WTC11 (cell line): ENCODE results near the gene ATP8B4.

Source experiments
- CREB1 ChIP-seq: sonication (generic); formaldehyde crosslinking; IDR thresholded peaks from 2 replicates; pipeline ENCODE4 v1.8.0; 2023; ENCODE audit warnings: mild to moderate bottlenecking, missing genetic modification reagents
- TF ChIP-seq, protein P1 (sequence below): fragments of 200-600 bp; IDR thresholded peaks from 2 replicates; pipeline ENCODE4 v1.8.0; 2022; ENCODE audit warnings: antibody characterized with exemption
- TF ChIP-seq, protein P2 (sequence below): sonication (generic); formaldehyde crosslinking; conservative IDR thresholded peaks from 2 replicates; pipeline ENCODE4 v1.8.1; 2022; ENCODE audit warnings: mild to moderate bottlenecking, missing genetic modification reagents
- TF ChIP-seq, protein P3 (sequence below): sonication (generic); formaldehyde crosslinking; IDR thresholded peaks from 2 replicates; pipeline ENCODE4 v1.8.1; 2022; ENCODE audit warnings: mild to moderate bottlenecking, missing genetic modification reagents, moderate library complexity, borderline replicate concordance

DNA sequence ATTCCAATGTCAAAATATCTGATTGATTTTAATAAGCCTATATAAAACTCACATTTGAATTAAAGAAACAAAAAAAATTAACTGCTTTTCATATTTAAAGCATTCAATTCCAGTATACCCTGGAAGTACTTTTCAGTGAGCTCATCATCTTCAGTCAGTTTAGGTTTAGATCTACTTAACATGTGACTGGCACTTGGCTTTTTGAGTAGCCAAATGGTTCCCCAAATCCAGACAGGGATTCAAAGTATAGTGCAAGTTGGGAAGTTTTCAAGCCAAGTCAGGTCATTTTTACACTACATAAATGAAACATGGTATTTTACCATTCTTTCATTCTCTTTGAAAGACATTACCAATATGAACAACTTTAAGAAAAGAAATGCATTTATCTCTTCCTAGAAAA, 57.5 kb downstream of the ATP8B4 start:
- TF ChIP-seq, protein P1, sequence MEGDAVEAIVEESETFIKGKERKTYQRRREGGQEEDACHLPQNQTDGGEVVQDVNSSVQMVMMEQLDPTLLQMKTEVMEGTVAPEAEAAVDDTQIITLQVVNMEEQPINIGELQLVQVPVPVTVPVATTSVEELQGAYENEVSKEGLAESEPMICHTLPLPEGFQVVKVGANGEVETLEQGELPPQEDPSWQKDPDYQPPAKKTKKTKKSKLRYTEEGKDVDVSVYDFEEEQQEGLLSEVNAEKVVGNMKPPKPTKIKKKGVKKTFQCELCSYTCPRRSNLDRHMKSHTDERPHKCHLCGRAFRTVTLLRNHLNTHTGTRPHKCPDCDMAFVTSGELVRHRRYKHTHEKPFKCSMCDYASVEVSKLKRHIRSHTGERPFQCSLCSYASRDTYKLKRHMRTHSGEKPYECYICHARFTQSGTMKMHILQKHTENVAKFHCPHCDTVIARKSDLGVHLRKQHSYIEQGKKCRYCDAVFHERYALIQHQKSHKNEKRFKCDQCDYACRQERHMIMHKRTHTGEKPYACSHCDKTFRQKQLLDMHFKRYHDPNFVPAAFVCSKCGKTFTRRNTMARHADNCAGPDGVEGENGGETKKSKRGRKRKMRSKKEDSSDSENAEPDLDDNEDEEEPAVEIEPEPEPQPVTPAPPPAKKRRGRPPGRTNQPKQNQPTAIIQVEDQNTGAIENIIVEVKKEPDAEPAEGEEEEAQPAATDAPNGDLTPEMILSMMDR = no peak
- TF ChIP-seq CREB1 (CRISPR knock-in tag) = no peak
- TF ChIP-seq, protein P2, sequence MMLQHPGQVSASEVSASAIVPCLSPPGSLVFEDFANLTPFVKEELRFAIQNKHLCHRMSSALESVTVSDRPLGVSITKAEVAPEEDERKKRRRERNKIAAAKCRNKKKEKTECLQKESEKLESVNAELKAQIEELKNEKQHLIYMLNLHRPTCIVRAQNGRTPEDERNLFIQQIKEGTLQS (CRISPR knock-in tag) = no peak
- TF ChIP-seq, protein P3, sequence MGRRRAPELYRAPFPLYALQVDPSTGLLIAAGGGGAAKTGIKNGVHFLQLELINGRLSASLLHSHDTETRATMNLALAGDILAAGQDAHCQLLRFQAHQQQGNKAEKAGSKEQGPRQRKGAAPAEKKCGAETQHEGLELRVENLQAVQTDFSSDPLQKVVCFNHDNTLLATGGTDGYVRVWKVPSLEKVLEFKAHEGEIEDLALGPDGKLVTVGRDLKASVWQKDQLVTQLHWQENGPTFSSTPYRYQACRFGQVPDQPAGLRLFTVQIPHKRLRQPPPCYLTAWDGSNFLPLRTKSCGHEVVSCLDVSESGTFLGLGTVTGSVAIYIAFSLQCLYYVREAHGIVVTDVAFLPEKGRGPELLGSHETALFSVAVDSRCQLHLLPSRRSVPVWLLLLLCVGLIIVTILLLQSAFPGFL (CRISPR knock-in tag) = no peak
